Measurements from ENCODE around the gene IGF2BP1.
"Not testable (repeated sequence)": the region's sequence is repeated elsewhere in the genome, so short reads cannot be mapped to it uniquely, and the experiment has no call there.

The IGF2BP1 gene

DNA sequence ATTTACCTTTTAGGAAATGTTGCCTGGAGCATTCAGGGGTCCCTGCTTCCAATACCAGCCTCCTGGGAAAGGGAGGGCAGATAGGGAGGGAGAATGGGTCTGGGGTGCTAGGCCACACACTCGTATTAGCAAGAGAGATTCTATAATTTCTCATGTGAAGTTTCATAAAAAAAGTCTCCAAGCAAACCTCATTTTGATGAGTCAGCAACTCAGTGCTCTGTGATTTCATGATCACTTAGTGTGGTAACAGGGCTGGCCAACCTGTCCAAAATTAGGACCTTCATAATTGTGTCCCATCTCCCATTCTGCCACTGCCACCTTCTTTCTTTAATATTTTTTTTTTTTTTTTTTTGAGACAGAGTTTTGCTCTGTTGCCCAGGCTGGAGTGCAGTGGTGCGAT, 41.4 kb downstream of the IGF2BP1 start:
- H4K20me1 ChIP-seq (ENCODE audit: insufficient read depth, low read length), result no peaks in the 10 kb centered on the region
- no peak overlapping the region for H2AFZ ChIP-seq (ENCODE audit: low read depth, low read length)
- no peaks in the 10 kb centered on the region for H3K4me1 ChIP-seq (ENCODE audit: low read length)
- no peak overlapping the region for H3K4me2 ChIP-seq (ENCODE audit: low read length)
- no peak overlapping the region for H3K27ac ChIP-seq (ENCODE audit: low read length)
- H3K4me3 ChIP-seq (ENCODE audit: low read length), result no peak overlapping the region
- H3K36me3 ChIP-seq (replicated peaks; ENCODE audit: low read depth, low read length), result peaks cover 57% of the 10 kb centered on the region
- no peaks in the 10 kb centered on the region for H3K9me3 ChIP-seq (ENCODE audit: insufficient read depth, low read length)
- H3K9ac ChIP-seq (ENCODE audit: low read length), result no peak overlapping the region
- H3K79me2 ChIP-seq (ENCODE audit: low read length), result no peaks in the 10 kb centered on the region
- TF ChIP-seq, protein P1, sequence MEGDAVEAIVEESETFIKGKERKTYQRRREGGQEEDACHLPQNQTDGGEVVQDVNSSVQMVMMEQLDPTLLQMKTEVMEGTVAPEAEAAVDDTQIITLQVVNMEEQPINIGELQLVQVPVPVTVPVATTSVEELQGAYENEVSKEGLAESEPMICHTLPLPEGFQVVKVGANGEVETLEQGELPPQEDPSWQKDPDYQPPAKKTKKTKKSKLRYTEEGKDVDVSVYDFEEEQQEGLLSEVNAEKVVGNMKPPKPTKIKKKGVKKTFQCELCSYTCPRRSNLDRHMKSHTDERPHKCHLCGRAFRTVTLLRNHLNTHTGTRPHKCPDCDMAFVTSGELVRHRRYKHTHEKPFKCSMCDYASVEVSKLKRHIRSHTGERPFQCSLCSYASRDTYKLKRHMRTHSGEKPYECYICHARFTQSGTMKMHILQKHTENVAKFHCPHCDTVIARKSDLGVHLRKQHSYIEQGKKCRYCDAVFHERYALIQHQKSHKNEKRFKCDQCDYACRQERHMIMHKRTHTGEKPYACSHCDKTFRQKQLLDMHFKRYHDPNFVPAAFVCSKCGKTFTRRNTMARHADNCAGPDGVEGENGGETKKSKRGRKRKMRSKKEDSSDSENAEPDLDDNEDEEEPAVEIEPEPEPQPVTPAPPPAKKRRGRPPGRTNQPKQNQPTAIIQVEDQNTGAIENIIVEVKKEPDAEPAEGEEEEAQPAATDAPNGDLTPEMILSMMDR (IDR thresholded peaks at IDR 0.05; ENCODE audit: low read depth, low read length), result no peak
- TF ChIP-seq EZH2phosphoT487 (IDR thresholded peaks at IDR 0.05; ENCODE audit: low read depth), result no peak
- H3K27me3 ChIP-seq (ENCODE audit: low read depth, low read length), result no peaks in the 10 kb centered on the region

DNA sequence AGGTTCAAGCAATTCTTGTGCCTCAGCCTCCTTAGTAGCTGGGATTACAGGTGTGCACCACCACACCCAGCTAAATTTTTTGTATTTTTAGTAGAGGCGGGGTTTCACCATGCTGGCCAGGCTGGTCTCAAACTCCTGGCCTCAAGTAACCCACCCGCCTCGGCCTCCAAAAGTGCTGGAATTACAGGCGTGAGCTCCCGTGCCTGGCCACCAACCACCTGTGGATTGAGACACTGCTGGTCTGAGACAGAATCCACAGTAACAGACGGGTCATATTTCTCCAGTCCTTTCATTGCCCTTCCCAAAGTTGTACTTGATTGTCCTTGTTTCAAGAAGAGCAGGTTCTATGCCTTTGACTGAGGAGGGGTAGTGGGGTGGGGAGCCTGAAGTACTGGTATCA, 42.3 kb downstream of the IGF2BP1 start:
- not testable (repeated sequence) for H3K79me2 ChIP-seq (ENCODE audit: low read length); H3K4me1 ChIP-seq (ENCODE audit: low read length); H3K4me2 ChIP-seq (ENCODE audit: low read length); H3K9me3 ChIP-seq (ENCODE audit: insufficient read depth, low read length); H3K9ac ChIP-seq (ENCODE audit: low read length); H2AFZ ChIP-seq (ENCODE audit: low read depth, low read length); H3K27me3 ChIP-seq (ENCODE audit: low read depth, low read length); H3K27ac ChIP-seq (ENCODE audit: low read length); H4K20me1 ChIP-seq (ENCODE audit: insufficient read depth, low read length); H3K4me3 ChIP-seq (ENCODE audit: low read length)
- H3K36me3 ChIP-seq (replicated peaks; ENCODE audit: low read depth, low read length), result peaks cover 64% of the 10 kb centered on the region

DNA sequence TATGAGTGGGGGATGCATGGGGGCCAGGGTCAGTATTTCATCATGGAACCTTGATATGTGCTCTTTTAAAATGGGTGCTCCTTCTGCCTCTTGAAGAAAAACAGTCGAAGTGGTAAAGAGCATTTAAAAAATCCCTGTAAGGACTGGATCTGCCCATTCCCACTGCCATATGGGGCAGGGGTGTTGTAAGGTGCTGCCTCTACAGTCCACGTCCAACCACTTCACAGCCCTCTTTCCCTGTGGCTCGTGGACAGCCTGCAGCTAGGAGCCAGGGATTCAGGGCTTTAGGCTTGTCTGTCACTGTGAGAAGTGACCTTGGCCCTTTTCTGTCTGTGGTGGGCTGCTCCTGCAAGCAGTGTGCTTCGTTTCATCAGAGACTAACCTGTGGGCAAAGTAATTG, 44.3 kb downstream of the IGF2BP1 start:
- no peak overlapping the region for H3K4me3 ChIP-seq (ENCODE audit: low read length)
- no peaks in the 10 kb centered on the region for H3K79me2 ChIP-seq (ENCODE audit: low read length)
- no peak overlapping the region for H3K27ac ChIP-seq (ENCODE audit: low read length)
- H3K27me3 ChIP-seq (ENCODE audit: low read depth, low read length), result no peaks in the 10 kb centered on the region
- peaks cover 69% of the 10 kb centered on the region for H3K36me3 ChIP-seq (replicated peaks; ENCODE audit: low read depth, low read length)
- no peaks in the 10 kb centered on the region for H4K20me1 ChIP-seq (ENCODE audit: insufficient read depth, low read length)
- no peak overlapping the region for H2AFZ ChIP-seq (ENCODE audit: low read depth, low read length)
- TF ChIP-seq, protein P1 (IDR thresholded peaks at IDR 0.05; ENCODE audit: low read depth, low read length), result no peak
- TF ChIP-seq EZH2phosphoT487 (IDR thresholded peaks at IDR 0.05; ENCODE audit: low read depth), result no peak
- H3K4me1 ChIP-seq (ENCODE audit: low read length), result no peaks in the 10 kb centered on the region
- no peaks in the 10 kb centered on the region for H3K9me3 ChIP-seq (ENCODE audit: insufficient read depth, low read length)
- no peak overlapping the region for H3K9ac ChIP-seq (ENCODE audit: low read length)
- H3K4me2 ChIP-seq (ENCODE audit: low read length), result no peak overlapping the region

DNA sequence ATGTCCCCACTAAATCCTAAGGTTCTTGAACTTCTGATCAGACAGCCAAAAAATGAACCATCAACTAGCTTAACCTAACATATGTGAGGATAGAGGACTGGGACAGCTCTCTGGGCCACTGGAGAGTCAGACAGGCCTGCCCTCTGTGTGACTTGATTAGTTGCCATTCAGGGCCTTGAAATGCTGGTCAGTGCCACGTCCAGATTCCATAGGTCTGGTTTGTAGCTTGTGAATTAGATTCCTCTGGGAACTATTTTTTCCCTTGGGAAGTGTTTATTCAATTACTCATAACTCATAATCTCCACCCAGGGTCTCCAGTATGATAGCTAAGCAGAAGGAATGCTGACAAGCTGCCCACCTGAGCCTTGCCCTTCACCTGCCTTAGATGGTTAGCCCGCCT, 48.2 kb downstream of the IGF2BP1 start:
- Histone ChIP-seq H2AFZ (ENCODE audit: low read depth, low read length) (no peak overlapping the region), H3K4me1 (ENCODE audit: low read length) (no peaks in the 10 kb centered on the region), H3K9me3 (ENCODE audit: insufficient read depth, low read length) (no peaks in the 10 kb centered on the region), H3K79me2 (ENCODE audit: low read length) (no peaks in the 10 kb centered on the region), H3K4me3 (ENCODE audit: low read length) (no peak overlapping the region), H3K27ac (ENCODE audit: low read length) (no peak overlapping the region), H3K36me3 (replicated peaks; ENCODE audit: low read depth, low read length) (peaks cover 74% of the 10 kb centered on the region), H3K4me2 (ENCODE audit: low read length) (no peak overlapping the region), H3K27me3 (ENCODE audit: low read depth, low read length) (no peaks in the 10 kb centered on the region), H3K9ac (ENCODE audit: low read length) (no peak overlapping the region), H4K20me1 (ENCODE audit: insufficient read depth, low read length) (no peaks in the 10 kb centered on the region)
- TF ChIP-seq, protein P1 (IDR thresholded peaks at IDR 0.05; ENCODE audit: low read depth, low read length), result no peak
- TF ChIP-seq EZH2phosphoT487 (IDR thresholded peaks at IDR 0.05; ENCODE audit: low read depth), result no peak

DNA sequence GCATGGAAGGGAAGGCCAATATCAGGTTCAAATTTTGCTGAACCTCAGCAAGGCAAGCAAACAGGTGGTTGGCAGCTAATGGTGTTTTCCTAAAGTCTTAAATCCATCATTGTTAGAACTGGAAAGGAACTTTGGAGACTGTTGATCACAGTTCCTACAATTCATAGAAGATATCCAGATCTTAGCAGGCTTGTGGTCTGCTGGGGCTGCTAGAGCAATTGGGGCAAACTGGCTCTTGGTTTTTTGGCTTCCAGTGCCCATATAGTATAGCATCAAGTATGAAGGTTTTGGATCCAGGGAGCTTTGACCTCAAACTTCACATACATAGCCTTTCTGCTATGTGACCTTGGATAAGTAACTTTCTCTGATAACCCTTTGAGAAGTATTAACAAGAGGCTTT, 49.7 kb downstream of the IGF2BP1 start:
- Histone ChIP-seq H3K4me2 (ENCODE audit: low read length) (no peak overlapping the region), H3K9me3 (ENCODE audit: insufficient read depth, low read length) (no peaks in the 10 kb centered on the region), H4K20me1 (ENCODE audit: insufficient read depth, low read length) (no peaks in the 10 kb centered on the region), H3K36me3 (replicated peaks; ENCODE audit: low read depth, low read length) (peaks cover 65% of the 10 kb centered on the region), H3K27me3 (ENCODE audit: low read depth, low read length) (no peaks in the 10 kb centered on the region), H3K79me2 (ENCODE audit: low read length) (no peaks in the 10 kb centered on the region), H3K27ac (ENCODE audit: low read length) (no peak overlapping the region), H3K4me1 (ENCODE audit: low read length) (no peaks in the 10 kb centered on the region), H3K4me3 (ENCODE audit: low read length) (no peak overlapping the region), H2AFZ (ENCODE audit: low read depth, low read length) (no peak overlapping the region), H3K9ac (ENCODE audit: low read length) (no peak overlapping the region)
- TF ChIP-seq, protein P1 (IDR thresholded peaks at IDR 0.05; ENCODE audit: low read depth, low read length), result no peak
- no peak for TF ChIP-seq EZH2phosphoT487 (IDR thresholded peaks at IDR 0.05; ENCODE audit: low read depth)
